ENCODE results near the gene USE1. TPM values are rescaled to one million over a fixed set of nuclear protein-coding genes. Genes with fewer than 3 reads are reported as not detected.

USE1 gene
- total and polyA plus RNA-seq, 2 of the 4 experiments (the other 2 are of a cell fraction) = 17.2 to 24.2 TPM

GRCh38 chr19:17229890-17230289, 14.7 kb downstream of the USE1 start:
- H3K4me2 ChIP-seq (ENCODE audit: low read depth, low read length) = no peak overlapping the region
- in situ Hi-C loops (cut with MboI; ENCODE audit: low sequenced_read_pairs) (no loop called here), dilution Hi-C loops (cut with HindIII; ENCODE audit: low sequenced_read_pairs, unreplicated experiment) (no loop called here), intact Hi-C loops (cut with micrococcal nuclease) (no loop called here)
- no peak overlapping the region for H2BK20ac ChIP-seq (ENCODE audit: low read depth, low read length)
- H3K23ac ChIP-seq (ENCODE audit: low read depth, low read length) = no peak overlapping the region
- H2AK9ac ChIP-seq (replicated peaks; ENCODE audit: low read depth, low read length, poor library complexity) = no peak overlapping the region
- H3K27ac ChIP-seq (ENCODE audit: insufficient read depth, low read length) = no peak overlapping the region
- BruUV-seq (replicated peaks) = no TSS peak
- H4K5ac ChIP-seq (ENCODE audit: low read depth, low read length) = no peak overlapping the region
- H3K18ac ChIP-seq (ENCODE audit: low read depth, low read length) = no peak overlapping the region
- no peak overlapping the region for H2BK120ac ChIP-seq (ENCODE audit: low read depth, low read length)
- H2AFZ ChIP-seq (replicated peaks; ENCODE audit: low read length, poor library complexity) = no peak overlapping the region
- H3K27me3 ChIP-seq (ENCODE audit: control insufficient read depth, insufficient read depth, low read length) = no peaks in the 10 kb centered on the region
- no peaks in the 10 kb centered on the region for H3K9me3 ChIP-seq (ENCODE audit: control insufficient read depth, insufficient read depth, low read length)
- no peak overlapping the region for H2BK5ac ChIP-seq (ENCODE audit: low read depth, low read length, poor library complexity, severe bottlenecking)
- no peak for DNase-seq
- peaks cover 3% of the 10 kb centered on the region for H3K4me1 ChIP-seq (ENCODE audit: control insufficient read depth, insufficient read depth, low read length)
- H3K56ac ChIP-seq (ENCODE audit: extremely low read depth, insufficient read depth, low read length) = no peak overlapping the region
- no peak overlapping the region for H4K91ac ChIP-seq (ENCODE audit: insufficient read depth, low read depth, low read length)
- no peak overlapping the region for H3K4me3 ChIP-seq (ENCODE audit: insufficient read depth, low read depth, low read length)
- H2BK15ac ChIP-seq (ENCODE audit: low read depth, low read length) = no peak overlapping the region
- CTCF ChIA-PET = interaction anchor here (0.6 kb wide), 1 partner anchor 726 kb away, joined by 4 read pairs; no protein-coding TSS in a partner anchor
- WGBS, 2 experiments (ENCODE audit: extremely low coverage in 2 of 2, insufficient read length in 1 of 2) = no CpG with 5 or more reads among the region's 3 CpGs
- peaks cover 9% of the 10 kb centered on the region; the same call in 1 of the 2 replicates for H3K9me1 ChIP-seq (ENCODE audit: insufficient read depth, low read length)
- H4K20me1 ChIP-seq (ENCODE audit: insufficient read depth, low read length) = peaks cover 5% of the 10 kb centered on the region
- POLR2A ChIA-PET (ENCODE audit: unreplicated experiment) = no interaction called here
- H2AK5ac ChIP-seq (ENCODE audit: low read depth, low read length) = no peak overlapping the region
- H4K8ac ChIP-seq (ENCODE audit: low read depth in 2 of 2, low read length in 2 of 2) = no peak overlapping the region
- H3K9ac ChIP-seq (ENCODE audit: low read depth, low read length) = no peak overlapping the region
- H3K14ac ChIP-seq (replicated peaks; ENCODE audit: low read depth, low read length) = no peak overlapping the region
- TF ChIP-seq, protein P1, sequence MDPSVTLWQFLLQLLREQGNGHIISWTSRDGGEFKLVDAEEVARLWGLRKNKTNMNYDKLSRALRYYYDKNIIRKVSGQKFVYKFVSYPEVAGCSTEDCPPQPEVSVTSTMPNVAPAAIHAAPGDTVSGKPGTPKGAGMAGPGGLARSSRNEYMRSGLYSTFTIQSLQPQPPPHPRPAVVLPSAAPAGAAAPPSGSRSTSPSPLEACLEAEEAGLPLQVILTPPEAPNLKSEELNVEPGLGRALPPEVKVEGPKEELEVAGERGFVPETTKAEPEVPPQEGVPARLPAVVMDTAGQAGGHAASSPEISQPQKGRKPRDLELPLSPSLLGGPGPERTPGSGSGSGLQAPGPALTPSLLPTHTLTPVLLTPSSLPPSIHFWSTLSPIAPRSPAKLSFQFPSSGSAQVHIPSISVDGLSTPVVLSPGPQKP (IDR thresholded peaks at IDR 0.05; ENCODE audit: borderline replicate concordance, low read depth, low read length) = no peak
- TF ChIP-seq RCOR1 (IDR thresholded peaks at IDR 0.05; ENCODE audit: insufficient replicate concordance, low read length) (no peak), CEBPB (IDR thresholded peaks at IDR 0.05; ENCODE audit: low read depth, low read length) (no peak), CHD1 (IDR thresholded peaks at IDR 0.05; ENCODE audit: low read depth, low read length) (no peak), POLR2A (IDR thresholded peaks at IDR 0.05; ENCODE audit: low read depth, low read length) (no peak), SMC3 (IDR thresholded peaks at IDR 0.05; ENCODE audit: low read depth, low read length) (no peak), MAFK (IDR thresholded peaks at IDR 0.05; ENCODE audit: low read depth, low read length) (no peak)
- peaks cover 24 to 58% of the 10 kb centered on the region in 2 experiments for H3K79me1 ChIP-seq (ENCODE audit: low read depth in 1 of 2, low read length in 2 of 2)
- ATAC-seq (ENCODE audit: low read depth) = no peak
- H3K4ac ChIP-seq (ENCODE audit: low read depth, low read length) = no peak overlapping the region
- peaks cover 32% of the 10 kb centered on the region for H3K36me3 ChIP-seq (ENCODE audit: control insufficient read depth, insufficient read depth, low read length)

All from IMR-90 (cell line).